HepG2 (cell line): ENCODE results near the gene OR2T33. TPM values are rescaled to one million over a fixed set of nuclear protein-coding genes. Genes with fewer than 3 reads are reported as not detected.

Experiments
- ATAC-seq: fragments of 200-7000 bp; cut with Tn5 transposase; 3 replicates; pipeline ENCODE4 v1.9.1; 2020; ENCODE audit warnings: mild to moderate bottlenecking, moderate library complexity
- BruUV-seq: library from RNA; stranded (reverse); fragments of 400-500 nt; replicated peaks from 2 replicates; lab custom pipeline; 2021; lab: Mats Ljungman, UMichigan
- CTCF ChIA-PET: fragments of 300-600 bp; formaldehyde crosslinking; extraction: SDS; loops from one replicate; lab custom pipeline; 2021; ENCODE audit warnings: low total read pairs, inconsistent platforms, low intra/inter-chr PET ratio; lab: Yijun Ruan, JAX
- POLR2A ChIA-PET: fragments of 350-600 bp; sonication (Branson Sonifier 250); formaldehyde crosslinking; loops from one replicate; lab custom pipeline; 2020; ENCODE audit warnings: antibody characterized with exemption, inconsistent platforms; lab: Yijun Ruan, JAX
- DNase-seq: peaks from one replicate; pipeline ENCODE4 v3.0.0-alpha.2; 2015; ENCODE audit warnings: low spot score
- FAIRE-seq: peaks from 3 replicates; lab custom pipeline; 2011; peaks lifted over from hg19 to GRCh38; lab: Jason Lieb, UNC
- H2AFZ ChIP-seq: one replicate; pipeline ENCODE4 v1.6.1; 2011; ENCODE audit warnings: low read length, inconsistent platforms
- H3K27ac ChIP-seq: fragments of 300-600 bp; 3 replicates; pipeline ENCODE4 v1.8.0; 2011; ENCODE audit warnings: mixed run types, mild to moderate bottlenecking, mixed read lengths, low read length, inconsistent platforms; ENCODE audit not compliant: insufficient read depth; ENCODE audit errors: extremely low read length
- H3K27me3 ChIP-seq, 2 experiments: fragments of 200-600 bp in 1 of 2; 2 replicates in 1 of 2; 3 replicates in 1 of 2; pipeline versions ENCODE4 v1.6.0 to v1.8.0; 2011; ENCODE audit warnings: low read length in 2 of 2, mild to moderate bottlenecking in 2 of 2, moderate library complexity in 2 of 2, inconsistent platforms in 1 of 2; ENCODE audit not compliant: insufficient read depth in 2 of 2, control insufficient read depth in 1 of 2
- H3K36me3 ChIP-seq, 2 experiments: fragments of 200-600 bp in 1 of 2; replicated peaks in 1 of 2; 2 replicates in 1 of 2; 3 replicates in 1 of 2; pipeline versions ENCODE4 v1.5.1 to v1.8.0; 2011; ENCODE audit warnings: low read length in 2 of 2, inconsistent platforms in 1 of 2; ENCODE audit not compliant: insufficient read depth in 2 of 2, control insufficient read depth in 1 of 2
- H3K4me1 ChIP-seq: 2 replicates; pipeline ENCODE4 v1.5.1; 2012; ENCODE audit warnings: low read length, inconsistent platforms; ENCODE audit not compliant: insufficient read depth
- H3K4me2 ChIP-seq: 2 replicates; pipeline ENCODE4 v1.6.0; 2011; ENCODE audit warnings: low read depth, low read length, inconsistent platforms
- H3K4me3 ChIP-seq, 3 experiments: fragments of 200-600 bp in 1 of 3; sonication (generic), shearing (Covaris generic) in 1 of 3; replicated peaks in 1 of 3; 2 replicates each; pipeline ENCODE4 v1.5.1; 2011 to 2016; ENCODE audit warnings: low read length in 3 of 3, inconsistent platforms in 2 of 3, low read depth in 2 of 3, mild to moderate bottlenecking in 2 of 3, control low read depth in 1 of 3, mixed read lengths in 1 of 3; ENCODE audit not compliant: insufficient read depth in 1 of 3
- H3K79me2 ChIP-seq: one replicate; pipeline ENCODE4 v1.6.1; 2011; ENCODE audit warnings: low read length, inconsistent platforms; ENCODE audit not compliant: insufficient read depth
- H3K9ac ChIP-seq: 2 replicates; pipeline ENCODE4 v1.6.0; 2011; ENCODE audit warnings: mild to moderate bottlenecking, low read depth, low read length, inconsistent platforms; ENCODE audit not compliant: insufficient read depth
- H3K9me3 ChIP-seq: 2 replicates; pipeline ENCODE4 v1.5.1; 2012; ENCODE audit warnings: mild to moderate bottlenecking, low read length
- H4K20me1 ChIP-seq: 2 replicates; pipeline ENCODE4 v1.6.0; 2011; ENCODE audit warnings: inconsistent platforms, mild to moderate bottlenecking, low read length, moderate library complexity; ENCODE audit not compliant: insufficient read depth
- ARNT2 ChIP-seq: sonication (generic); formaldehyde crosslinking; IDR thresholded peaks from 2 replicates; pipeline ENCODE4 v1.8.0; 2022; ENCODE audit warnings: mild to moderate bottlenecking, low read depth, missing genetic modification reagents, moderate library complexity
- FOXM1 ChIP-seq: sonication (generic); formaldehyde crosslinking; IDR thresholded peaks from 2 replicates; pipeline ENCODE4 v1.5.0; 2020; ENCODE audit warnings: missing genetic modification reagents
- HCFC1 ChIP-seq: fragments of 150-350 bp; IDR thresholded peaks from 2 replicates; pipeline ENCODE4 v1.6.1; 2014; ENCODE audit warnings: low read depth, low read length
- NFE2 ChIP-seq: sonication (generic); formaldehyde crosslinking; IDR thresholded peaks from 2 replicates; pipeline ENCODE4 v1.4.0; 2020; ENCODE audit warnings: missing genetic modification reagents
- SP1 ChIP-seq, 2 experiments: fragments of 450-650 bp in 1 of 2; sonication (generic) in 1 of 2; formaldehyde crosslinking in 1 of 2; IDR thresholded peaks; 2 replicates each; pipeline versions ENCODE4 v1.4.0 to v1.6.1; 2016 to 2020; ENCODE audit warnings: missing genetic modification reagents in 1 of 2
- ZBTB21 ChIP-seq: sonication (generic); formaldehyde crosslinking; IDR thresholded peaks from 2 replicates; pipeline ENCODE4 v1.4.0; 2020; ENCODE audit warnings: missing genetic modification reagents
- ZBTB7A ChIP-seq: sonication (generic); formaldehyde crosslinking; IDR thresholded peaks from 2 replicates; pipeline ENCODE4 v1.8.0; 2022; ENCODE audit warnings: mild to moderate bottlenecking, missing genetic modification reagents
- ZNF777 ChIP-seq: sonication (generic); formaldehyde crosslinking; IDR thresholded peaks from 2 replicates; pipeline ENCODE4 v1.4.0; 2020; ENCODE audit warnings: missing genetic modification reagents
- WGBS: methylation state at CpG from one replicate; pipeline ENCODE4 v1.1.6; 2017; ENCODE audit warnings: low lambda C conversion rate; 5-methylcytosine and 5-hydroxymethylcytosine counted together
- in situ Hi-C: cut with HindIII; loops from 2 replicates; pipeline ENCODE4 v1.10.0; 2017; ENCODE audit warnings: low pct_unique_long_range_greater_than_20kb; ENCODE audit not compliant: extremely low pct_ligation_motif_present
- intact Hi-C: fragments of 100-400 bp; cut with micrococcal nuclease; formaldehyde crosslinking; loops from one replicate; pipeline ENCODE4 v1.10.0; 2022; ENCODE audit not compliant: unreplicated experiment
- polyA plus RNA-seq, 8 experiments: library from polyadenylated mRNA; depleted of rRNA in 3 of 8; stranded (reverse) in 7 of 8; unstranded in 1 of 8; fragments of >200 nt; fragmentation: Illumina TruSeq in 4 of 8; extraction: Trizol in 4 of 8; gene quantifications; 2 replicates each; pipeline versions ENCODE4 v1.2.1 to v1.2.3, GENCODE V29; 2011 to 2016; ENCODE audit warnings: low read depth in 4 of 8, missing spikeins in 1 of 8, mixed read lengths in 1 of 8; ENCODE audit not compliant: insufficient read depth in 1 of 8
- total RNA-seq, 5 experiments: library from RNA; depleted of rRNA; stranded (reverse); fragments of >200 nt; fragmentation: Illumina TruSeq; extraction: Trizol; gene quantifications; 2 replicates each; pipeline ENCODE4 v1.2.3, GENCODE V29; 2016; ENCODE audit warnings: low read depth in 1 of 5
- TF ChIP-seq, protein P1 (sequence below): sonication (generic); formaldehyde crosslinking; IDR thresholded peaks from 2 replicates; pipeline ENCODE4 v1.9.0; 2021; ENCODE audit warnings: mild to moderate bottlenecking, missing genetic modification reagents

The OR2T33 gene
- total and polyA plus RNA-seq, 2 of the 13 experiments (the other 11 are each of a cell fraction or from before 2014, with no cell fraction given) = not detected

DNA sequence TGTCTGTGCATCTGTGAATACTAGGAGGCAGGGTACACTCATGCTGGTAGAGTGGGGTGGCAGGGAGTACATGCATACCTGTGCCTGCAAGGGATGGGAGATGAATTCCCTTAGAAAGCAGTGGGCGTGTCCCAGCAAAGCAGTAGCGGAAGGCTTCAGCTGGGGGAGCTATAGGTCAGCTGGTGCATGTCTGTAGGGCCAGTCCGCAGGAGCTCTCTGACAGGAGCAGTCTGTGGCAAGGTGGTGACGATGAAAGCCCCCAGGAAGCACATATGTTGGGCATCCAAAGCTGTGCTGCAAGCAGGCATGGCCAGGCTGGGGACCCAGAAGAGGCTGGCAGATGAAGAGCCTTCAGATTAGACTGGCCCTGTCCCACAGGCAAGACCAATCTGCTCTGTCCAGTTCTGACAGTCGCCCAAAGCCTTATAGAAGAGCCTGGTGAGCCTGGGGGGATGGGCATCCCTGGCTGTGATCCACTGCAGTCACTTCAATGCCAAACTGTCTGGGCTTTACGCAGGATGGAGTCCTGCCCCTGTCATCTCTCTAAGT, 48.3 kb downstream of the OR2T33 start:
- no peak overlapping the region for H3K27ac ChIP-seq
- no peaks in the 10 kb centered on the region for H4K20me1 ChIP-seq
- ATAC-seq (no peak), FAIRE-seq (no peak), DNase-seq (no peak)
- 28% methylated on average over 5 of the region's 6 CpGs for WGBS
- BruUV-seq = no TSS peak
- H3K4me2 ChIP-seq = no peak overlapping the region
- peaks cover 71% of the 10 kb centered on the region for H3K9me3 ChIP-seq
- H3K27me3 ChIP-seq = no peaks in the 10 kb centered on the region
- ChIA-PET CTCF (no interaction called here), POLR2A (no interaction called here)
- in situ Hi-C loops = no loop called here
- H3K36me3 ChIP-seq = no peaks in the 10 kb centered on the region
- H3K9ac ChIP-seq = no peak overlapping the region
- no peak for TF ChIP-seq ZBTB21
- TF ChIP-seq FOXM1 (CRISPR knock-in tag) = no peak
- no peak for TF ChIP-seq ZBTB7A (CRISPR knock-in tag)
- TF ChIP-seq, protein P1, sequence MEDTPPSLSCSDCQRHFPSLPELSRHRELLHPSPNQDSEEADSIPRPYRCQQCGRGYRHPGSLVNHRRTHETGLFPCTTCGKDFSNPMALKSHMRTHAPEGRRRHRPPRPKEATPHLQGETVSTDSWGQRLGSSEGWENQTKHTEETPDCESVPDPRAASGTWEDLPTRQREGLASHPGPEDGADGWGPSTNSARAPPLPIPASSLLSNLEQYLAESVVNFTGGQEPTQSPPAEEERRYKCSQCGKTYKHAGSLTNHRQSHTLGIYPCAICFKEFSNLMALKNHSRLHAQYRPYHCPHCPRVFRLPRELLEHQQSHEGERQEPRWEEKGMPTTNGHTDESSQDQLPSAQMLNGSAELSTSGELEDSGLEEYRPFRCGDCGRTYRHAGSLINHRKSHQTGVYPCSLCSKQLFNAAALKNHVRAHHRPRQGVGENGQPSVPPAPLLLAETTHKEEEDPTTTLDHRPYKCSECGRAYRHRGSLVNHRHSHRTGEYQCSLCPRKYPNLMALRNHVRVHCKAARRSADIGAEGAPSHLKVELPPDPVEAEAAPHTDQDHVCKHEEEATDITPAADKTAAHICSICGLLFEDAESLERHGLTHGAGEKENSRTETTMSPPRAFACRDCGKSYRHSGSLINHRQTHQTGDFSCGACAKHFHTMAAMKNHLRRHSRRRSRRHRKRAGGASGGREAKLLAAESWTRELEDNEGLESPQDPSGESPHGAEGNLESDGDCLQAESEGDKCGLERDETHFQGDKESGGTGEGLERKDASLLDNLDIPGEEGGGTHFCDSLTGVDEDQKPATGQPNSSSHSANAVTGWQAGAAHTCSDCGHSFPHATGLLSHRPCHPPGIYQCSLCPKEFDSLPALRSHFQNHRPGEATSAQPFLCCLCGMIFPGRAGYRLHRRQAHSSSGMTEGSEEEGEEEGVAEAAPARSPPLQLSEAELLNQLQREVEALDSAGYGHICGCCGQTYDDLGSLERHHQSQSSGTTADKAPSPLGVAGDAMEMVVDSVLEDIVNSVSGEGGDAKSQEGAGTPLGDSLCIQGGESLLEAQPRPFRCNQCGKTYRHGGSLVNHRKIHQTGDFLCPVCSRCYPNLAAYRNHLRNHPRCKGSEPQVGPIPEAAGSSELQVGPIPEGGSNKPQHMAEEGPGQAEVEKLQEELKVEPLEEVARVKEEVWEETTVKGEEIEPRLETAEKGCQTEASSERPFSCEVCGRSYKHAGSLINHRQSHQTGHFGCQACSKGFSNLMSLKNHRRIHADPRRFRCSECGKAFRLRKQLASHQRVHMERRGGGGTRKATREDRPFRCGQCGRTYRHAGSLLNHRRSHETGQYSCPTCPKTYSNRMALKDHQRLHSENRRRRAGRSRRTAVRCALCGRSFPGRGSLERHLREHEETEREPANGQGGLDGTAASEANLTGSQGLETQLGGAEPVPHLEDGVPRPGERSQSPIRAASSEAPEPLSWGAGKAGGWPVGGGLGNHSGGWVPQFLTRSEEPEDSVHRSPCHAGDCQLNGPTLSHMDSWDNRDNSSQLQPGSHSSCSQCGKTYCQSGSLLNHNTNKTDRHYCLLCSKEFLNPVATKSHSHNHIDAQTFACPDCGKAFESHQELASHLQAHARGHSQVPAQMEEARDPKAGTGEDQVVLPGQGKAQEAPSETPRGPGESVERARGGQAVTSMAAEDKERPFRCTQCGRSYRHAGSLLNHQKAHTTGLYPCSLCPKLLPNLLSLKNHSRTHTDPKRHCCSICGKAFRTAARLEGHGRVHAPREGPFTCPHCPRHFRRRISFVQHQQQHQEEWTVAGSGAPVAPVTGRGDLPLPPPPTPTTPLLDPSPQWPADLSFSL (CRISPR knock-in tag) = no peak
- no peak for TF ChIP-seq ARNT2 (CRISPR knock-in tag)
- TF ChIP-seq HCFC1 = no peak
- no peak for TF ChIP-seq SP1 (IDR thresholded peaks at IDR 0.05)
- no peak for TF ChIP-seq SP1 (CRISPR knock-in tag; IDR thresholded peaks at IDR 0.05)
- no peak for TF ChIP-seq ZNF777 (CRISPR knock-in tag)
- TF ChIP-seq NFE2 = no peak
- intact Hi-C loops = no loop called here
- no peaks in the 10 kb centered on the region for H3K79me2 ChIP-seq
- no peak overlapping the region for H3K4me3 ChIP-seq
- H2AFZ ChIP-seq = no peak overlapping the region
- no peaks in the 10 kb centered on the region for H3K4me1 ChIP-seq
